Erythroblast (primary cell): ENCODE results near the gene KISS1R.

ENCODE experiments used
- DNase-seq, 2 experiments: peaks; one replicate each; lab custom pipeline; 2025; lab: John Stamatoyannopoulos, UW
- GATA1 ChIP-seq: IDR thresholded peaks from 2 replicates; pipeline ENCODE4 v1.6.1; 2011; ENCODE audit warnings: low read depth, mild to moderate bottlenecking, control low read depth, low read length, moderate library complexity
- POLR2A ChIP-seq: IDR thresholded peaks from 2 replicates; pipeline ENCODE4 v1.6.1; 2011; ENCODE audit warnings: mild to moderate bottlenecking, low read length

Gene KISS1R

DNA sequence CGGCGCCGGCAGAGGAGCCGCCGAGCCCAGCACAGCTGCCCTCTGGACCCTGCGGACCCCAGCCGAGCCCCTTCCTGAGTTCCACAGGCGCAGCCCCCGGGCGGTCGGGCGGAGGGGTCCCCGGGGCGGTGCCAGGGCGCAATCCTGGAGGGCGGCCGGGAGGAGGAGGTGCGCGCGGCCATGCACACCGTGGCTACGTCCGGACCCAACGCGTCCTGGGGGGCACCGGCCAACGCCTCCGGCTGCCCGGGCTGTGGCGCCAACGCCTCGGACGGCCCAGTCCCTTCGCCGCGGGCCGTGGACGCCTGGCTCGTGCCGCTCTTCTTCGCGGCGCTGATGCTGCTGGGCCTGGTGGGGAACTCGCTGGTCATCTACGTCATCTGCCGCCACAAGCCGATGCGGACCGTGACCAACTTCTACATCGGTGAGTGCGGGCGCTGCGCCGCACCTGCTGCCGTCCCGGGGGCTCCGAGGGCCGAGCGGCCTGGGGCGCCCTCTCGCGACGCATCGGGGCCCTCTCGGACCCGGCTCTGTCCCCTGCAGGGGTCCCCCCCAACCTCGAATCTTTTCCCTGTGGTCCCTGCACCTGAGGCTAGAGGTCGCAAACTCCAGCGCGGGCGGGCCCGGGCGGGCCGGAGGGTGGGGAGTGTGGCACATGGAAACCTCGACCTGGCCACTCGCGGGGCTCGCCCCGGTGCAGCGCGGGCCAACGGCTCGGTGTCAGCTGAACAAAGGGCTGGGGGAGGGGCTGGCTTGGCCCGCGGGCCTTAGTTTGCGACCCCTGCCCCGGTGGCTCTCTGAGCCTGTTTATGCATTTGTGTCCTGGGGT lies at the start of gene KISS1R:
Gene KISS1R (plus strand): TSS at position 11 of the 829 bp plus-strand sequence. CDS start 170 bp downstream, at position 181.
- TF ChIP-seq GATA1 = no peak
- TF ChIP-seq POLR2A = no peak
- DNase-seq = peak; percentile 70 to 83

DNA sequence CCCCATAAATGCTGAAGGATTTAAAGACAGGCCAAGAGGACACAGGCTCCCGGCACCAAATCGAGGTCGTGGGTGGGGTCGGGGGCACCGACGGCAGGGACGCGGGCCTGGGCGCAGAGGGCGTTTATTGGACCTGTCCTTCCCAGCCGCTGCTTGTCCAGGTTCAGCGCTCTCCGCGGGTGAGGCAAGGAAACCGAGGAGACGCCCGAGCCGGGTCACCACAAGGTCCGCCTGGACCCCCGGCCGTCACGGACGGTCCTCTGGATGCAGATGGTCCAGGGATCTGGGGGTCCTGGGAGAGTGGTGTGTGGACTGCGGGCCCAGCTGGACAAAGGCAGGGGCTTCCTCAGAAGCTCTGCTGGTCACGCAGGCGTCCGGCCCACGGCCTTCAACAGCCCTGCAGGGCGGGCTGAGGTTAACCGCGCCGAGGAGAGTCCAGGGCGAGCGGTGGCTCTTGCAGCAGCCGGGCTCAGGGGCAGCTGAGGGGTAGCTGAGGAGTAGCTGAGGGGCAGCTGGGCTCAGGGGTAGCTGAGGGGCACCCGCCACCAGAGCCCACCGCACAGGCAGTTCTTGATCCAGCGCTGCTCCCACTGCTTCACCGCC lies 49.2 kb upstream of the KISS1R start:
- TF ChIP-seq GATA1 (no peak), POLR2A (no peak)
- DNase-seq = no peak

- no peak for TF ChIP-seq GATA1
- no peak for TF ChIP-seq POLR2A
- no peak for DNase-seq
Measured at GRCh38 chr19:868458-869244, 48.5 kb upstream of the KISS1R start.

DNA sequence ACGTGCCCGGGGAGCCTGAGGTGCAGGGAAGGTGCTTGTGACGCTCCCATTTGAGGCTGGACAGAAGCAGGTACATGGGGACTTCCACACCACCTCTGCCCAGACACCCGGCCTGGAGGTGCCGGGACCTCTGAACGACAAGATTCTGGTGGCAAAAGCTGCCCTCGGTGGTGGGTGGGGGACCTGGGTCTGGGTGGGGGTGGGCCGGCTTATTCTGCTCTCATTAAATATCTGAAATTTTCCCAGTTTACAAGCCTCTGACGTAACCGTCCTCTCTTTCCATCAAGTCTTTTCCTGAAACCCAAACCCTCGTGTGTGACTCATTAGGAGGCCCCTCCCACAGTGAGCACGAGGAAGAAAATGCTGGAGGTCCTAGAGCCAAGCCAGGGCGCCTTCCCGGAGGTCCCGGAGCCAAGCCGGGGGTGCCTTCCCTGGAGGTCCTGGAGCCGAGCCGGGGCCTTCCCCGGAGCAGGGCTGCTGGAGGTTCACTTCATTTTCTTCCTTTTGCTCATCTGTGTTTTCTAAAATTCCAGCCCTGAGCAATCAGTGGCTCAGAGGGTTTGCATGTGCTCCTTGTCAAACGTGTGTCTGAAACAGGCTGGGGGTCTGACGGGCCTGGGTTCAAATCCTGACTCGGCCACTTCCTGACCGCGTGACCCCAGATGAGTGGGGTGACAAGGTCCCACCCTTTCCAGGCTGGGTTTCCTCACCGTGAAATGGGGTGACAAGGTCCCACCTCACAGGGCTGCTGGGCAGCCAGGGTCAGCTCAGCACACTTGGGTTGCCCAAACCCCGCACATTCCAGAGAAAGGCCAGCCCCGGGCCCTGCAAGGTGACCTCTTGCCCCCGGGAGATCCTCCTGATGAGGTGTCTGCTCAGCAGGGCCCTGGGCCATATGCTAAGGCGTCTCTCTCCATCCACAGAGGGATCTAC lies 47.6 kb upstream of the KISS1R start:
- DNase-seq = no peak
- TF ChIP-seq GATA1 = no peak
- TF ChIP-seq POLR2A = no peak

GRCh38 chr19:870314-870713 lies 46.8 kb upstream of the KISS1R start:
- TF ChIP-seq GATA1 = no peak
- no peak for TF ChIP-seq POLR2A
- DNase-seq = no peak

DNA sequence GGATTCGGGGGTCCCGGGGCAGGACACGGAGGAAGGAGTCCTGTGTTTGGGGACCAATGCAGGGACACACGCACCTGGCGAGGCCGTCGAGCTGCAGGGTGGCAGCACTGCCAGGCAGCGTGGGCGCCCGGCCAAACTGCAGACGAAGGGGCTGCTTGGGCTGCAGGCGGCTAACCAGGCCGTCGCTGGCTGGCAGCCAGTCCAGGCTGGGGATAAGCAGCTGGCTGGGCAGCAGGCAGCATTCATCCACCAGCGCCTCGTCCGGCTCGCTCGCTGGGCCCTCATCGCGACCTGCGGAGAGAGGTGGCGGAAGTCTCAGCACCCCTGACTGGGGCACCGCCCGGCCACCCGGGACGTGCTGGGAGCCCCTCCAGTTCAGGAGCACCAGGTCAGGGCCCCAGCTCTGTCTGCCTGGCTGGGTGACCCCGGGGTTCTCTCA lies 46.2 kb upstream of the KISS1R start:
- DNase-seq = no peak
- TF ChIP-seq POLR2A = no peak
- TF ChIP-seq GATA1 = no peak

DNA sequence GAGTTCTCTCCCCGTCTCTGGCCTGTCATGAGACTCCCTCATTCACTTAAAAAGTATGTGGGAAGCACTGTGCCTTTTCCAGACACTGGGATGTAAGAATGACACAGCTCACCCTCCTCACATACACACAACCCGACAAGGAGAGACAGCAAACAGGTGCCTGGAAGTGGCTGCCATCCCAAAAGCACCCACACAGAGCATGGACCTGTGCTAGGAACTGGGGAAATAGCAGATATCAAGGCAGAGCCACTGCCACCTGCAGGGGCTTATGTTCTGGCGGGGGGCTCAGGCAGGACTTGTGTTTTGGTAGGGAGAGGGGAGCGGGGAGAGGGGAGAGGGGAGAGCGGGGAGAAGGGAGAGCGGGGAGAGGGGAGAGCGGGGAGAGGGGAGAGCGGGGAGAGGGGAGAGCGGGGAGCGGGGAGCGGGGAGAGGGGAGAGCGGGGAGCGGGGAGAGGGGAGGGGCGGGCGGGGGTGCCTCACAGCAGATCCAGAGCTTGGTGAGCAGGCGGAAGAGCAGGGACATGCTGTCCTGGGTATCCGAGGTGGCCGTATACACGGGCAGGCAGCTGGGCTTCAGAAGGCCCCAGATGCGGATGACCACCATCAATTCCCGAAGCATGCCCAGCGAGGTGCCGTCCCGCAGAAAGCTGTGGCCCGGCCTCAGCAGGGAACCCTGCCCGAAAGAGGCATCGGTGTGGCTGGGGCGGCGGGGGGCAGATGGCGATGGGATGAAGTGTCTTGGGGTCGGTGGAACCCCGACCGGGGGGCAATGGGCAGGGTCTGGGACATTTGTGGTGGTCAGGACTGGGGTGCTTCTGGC lies 45.5 kb upstream of the KISS1R start:
- TF ChIP-seq GATA1 (no peak), POLR2A (no peak)
- DNase-seq = no peak

DNA sequence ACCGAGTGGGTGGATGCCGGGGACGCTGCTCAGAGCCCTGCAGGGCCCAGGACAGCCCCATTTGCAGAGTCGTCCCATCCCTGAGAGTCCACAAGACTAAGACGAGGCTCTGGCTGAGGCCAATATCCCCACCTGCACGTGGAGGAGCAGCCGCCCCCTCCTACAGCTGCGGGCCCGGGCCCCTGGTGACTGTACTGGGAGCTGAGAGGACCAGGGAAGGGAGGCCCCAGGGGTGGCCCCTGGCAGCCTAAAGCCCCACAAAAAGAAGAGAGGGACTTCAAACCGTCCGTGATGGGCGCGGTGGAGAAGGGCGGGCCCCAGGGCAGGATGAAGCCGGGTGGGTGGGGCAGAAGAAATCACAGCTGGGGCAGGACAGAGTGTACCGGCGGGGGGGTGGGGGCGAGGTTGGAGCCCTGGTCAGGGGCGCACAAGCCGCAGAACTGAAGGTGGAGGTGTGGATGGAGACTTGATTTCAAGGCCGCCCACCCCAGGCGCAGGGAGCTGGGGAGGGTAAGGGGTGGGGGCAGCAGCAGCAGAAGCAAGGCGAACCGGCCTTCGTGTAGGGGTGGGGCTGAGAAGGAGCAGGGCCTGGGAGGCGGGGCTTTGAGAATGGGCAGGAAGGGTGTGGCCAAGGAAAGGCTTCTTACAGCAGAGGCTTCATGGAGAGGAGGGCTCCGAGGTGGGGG lies 44.7 kb upstream of the KISS1R start:
- TF ChIP-seq POLR2A (no peak), GATA1 (no peak)

DNA sequence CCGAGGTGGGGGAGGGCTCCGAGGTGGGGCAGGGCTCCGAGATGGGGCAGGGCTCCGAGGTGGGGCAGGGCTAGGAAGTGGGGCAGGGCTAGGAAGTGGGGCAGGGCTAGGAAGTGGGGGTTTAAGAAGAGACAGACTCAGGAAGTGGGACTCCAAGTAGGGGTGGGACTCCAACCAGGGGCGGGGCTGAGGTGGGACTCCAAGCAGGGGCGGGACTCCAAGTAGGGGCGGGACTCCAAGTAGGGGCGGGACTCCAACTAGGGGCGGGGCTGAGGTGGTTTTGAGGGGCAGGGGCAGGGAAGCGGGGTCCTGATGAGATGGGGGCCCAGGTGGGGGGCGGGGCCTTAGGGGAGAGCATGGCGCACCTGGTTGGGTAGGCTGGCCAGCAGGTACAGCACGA lies 44.0 kb upstream of the KISS1R start:
- DNase-seq = peak; percentile 64
- no peak for TF ChIP-seq POLR2A
- TF ChIP-seq GATA1 = no peak

More for the DNA sequence above, 44.7 kb upstream of the KISS1R start:
- peak; percentile 76 to 81 for DNase-seq

GRCh38 chr19:873561-874041 lies 43.5 kb upstream of the KISS1R start:
- TF ChIP-seq GATA1 = no peak
- TF ChIP-seq POLR2A = no peak

GRCh38 chr19:875265-875879 lies 41.8 kb upstream of the KISS1R start:
- DNase-seq = no peak

More at GRCh38 chr19:873561-874041, 43.5 kb upstream of the KISS1R start:
- DNase-seq = no peak

More at GRCh38 chr19:875265-875879, 41.8 kb upstream of the KISS1R start:
- TF ChIP-seq POLR2A = no peak
- no peak for TF ChIP-seq GATA1
